HG03139 (cell line): ENCODE results near the gene IRX2.

Source experiments
- ATAC-seq: cut with Tn5 transposase; IDR thresholded peaks from one replicate; pipeline ENCODE4 v1.9.1; 2021; ENCODE audit not compliant: unreplicated experiment

IRX2 gene

DNA sequence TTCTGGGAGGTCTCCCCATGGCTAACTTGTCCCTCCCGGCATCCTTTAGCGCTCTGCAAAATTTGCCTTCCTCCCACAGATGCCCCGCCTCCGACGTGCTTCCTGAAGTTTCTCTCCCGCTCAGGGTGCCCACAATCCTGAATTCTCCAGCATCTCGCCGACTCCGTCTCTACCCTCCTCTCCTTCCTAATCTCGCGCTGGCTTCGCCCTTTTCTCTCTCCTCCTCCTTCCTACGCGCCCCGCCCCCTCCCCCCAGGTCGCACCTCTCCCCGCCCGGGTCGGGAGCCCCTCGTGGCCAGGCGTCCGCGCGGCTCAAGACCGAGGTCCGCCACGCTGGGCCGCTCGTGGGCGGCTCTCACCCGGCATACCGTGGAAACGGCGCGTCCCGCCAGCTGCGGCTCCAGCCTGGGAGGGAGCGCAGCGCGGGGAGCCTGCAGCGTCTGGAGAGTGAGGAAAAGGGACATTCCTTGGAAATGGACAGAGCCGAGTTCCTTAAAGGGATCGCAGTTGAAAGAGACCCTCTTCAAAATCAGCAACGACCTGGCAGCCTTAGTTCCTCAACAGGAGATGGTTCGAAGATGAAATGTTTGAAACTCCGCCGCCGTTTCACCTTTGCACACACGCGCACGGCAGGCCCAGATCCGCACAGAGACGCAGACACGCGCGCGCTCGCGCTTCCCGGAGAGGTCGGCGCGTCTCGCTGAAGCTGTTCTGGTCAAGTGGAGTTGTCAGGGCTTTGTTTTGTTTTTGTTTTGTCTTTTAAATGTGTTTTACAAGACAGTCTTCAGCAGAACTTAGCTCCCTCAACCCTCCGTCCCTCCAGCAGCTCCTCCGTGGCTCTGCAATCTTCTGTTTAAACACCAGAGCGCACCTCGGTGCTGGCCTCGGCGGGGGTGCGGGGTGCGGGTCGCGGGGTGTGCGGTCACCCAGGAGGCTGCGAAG lies 5.0 kb upstream of the IRX2 start:
- ATAC-seq, result no peak

GRCh38 chr5:2755681-2756171 lies 4.2 kb upstream of the IRX2 start:
- no peak for ATAC-seq

DNA sequence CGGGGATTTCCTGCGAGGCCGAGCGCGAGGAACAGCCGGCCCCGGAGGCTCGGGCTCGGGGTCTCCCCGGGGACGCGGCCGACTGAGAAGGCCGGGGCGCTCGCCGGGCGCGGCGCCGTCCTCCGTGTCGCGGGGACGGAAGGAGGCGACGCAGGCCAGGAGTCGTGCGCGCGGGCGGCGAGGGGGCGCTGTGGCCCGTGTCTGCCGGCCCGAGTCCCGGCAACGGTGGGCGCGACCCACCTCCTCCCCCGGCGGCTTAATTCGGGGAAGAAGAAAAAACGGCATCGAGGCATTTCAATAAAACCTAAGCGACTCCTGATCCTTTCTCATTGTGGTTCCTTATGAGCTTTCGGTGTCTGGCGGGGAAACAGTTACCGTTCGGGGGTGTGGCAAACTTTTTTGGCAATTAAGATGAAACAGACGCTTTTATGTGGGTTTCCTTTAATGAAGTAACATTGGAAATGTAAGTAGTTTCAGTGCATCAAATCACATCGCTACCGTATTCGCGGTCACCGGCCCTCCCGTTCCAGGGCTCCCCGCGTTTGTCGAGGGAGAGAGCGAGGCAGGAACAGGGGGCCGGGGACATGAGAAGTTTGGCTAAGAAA lies 3.7 kb upstream of the IRX2 start:
- no peak for ATAC-seq

- no peak for ATAC-seq
Measured at GRCh38 chr5:2754581-2755075, 3.2 kb upstream of the IRX2 start.

GRCh38 chr5:2753452-2754420 lies 2.3 kb upstream of the IRX2 start:
- no peak for ATAC-seq

GRCh38 chr5:2752821-2753439 lies 1.5 kb upstream of the IRX2 start:
- no peak for ATAC-seq

- no peak for ATAC-seq
Measured at GRCh38 chr5:2752059-2752820, 763 bp upstream of the IRX2 start.

- no peak for ATAC-seq
Measured at GRCh38 chr5:2750758-2751464, 566 bp downstream of the IRX2 start.

GRCh38 chr5:2750026-2750757 lies 1.3 kb downstream of the IRX2 start:
- no peak for ATAC-seq

- ATAC-seq, result no peak
Measured at GRCh38 chr5:2749514-2750025, 1.9 kb downstream of the IRX2 start.

DNA sequence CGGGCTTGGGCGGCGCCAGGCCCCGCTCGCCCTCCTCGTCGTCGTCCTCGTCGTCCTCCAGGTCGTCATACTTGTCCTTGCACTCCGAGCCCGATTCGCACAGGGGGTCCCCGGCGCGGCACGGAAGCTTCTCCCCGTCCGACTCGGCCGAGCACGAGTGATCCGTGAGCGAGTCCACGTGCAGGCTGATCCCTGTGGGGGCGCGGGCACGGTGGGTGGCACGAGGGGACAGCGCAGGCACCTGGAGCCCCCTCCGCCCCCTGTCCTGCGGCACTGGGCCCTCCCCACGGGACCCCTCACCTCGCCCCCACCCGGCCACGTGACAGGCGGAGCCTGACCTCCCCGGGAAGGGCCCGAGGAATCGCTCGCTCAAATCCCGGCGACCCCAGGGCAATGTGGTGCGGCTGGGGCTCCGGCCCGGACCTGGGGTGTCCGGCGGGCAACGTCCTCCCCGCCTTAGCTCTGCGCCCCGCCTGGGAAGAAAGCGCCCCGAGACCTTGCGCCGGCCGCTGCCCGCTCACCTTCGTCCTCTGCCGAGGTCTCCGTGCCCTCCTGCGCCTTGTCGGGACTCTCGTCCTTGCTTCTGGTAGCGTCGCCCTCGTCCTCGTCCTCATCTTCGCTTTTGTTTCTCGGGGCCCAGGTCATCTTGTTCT lies 2.5 kb downstream of the IRX2 start:
- ATAC-seq, result no peak

- no peak for ATAC-seq
Measured at GRCh38 chr5:2748179-2748860, 3.2 kb downstream of the IRX2 start.

DNA sequence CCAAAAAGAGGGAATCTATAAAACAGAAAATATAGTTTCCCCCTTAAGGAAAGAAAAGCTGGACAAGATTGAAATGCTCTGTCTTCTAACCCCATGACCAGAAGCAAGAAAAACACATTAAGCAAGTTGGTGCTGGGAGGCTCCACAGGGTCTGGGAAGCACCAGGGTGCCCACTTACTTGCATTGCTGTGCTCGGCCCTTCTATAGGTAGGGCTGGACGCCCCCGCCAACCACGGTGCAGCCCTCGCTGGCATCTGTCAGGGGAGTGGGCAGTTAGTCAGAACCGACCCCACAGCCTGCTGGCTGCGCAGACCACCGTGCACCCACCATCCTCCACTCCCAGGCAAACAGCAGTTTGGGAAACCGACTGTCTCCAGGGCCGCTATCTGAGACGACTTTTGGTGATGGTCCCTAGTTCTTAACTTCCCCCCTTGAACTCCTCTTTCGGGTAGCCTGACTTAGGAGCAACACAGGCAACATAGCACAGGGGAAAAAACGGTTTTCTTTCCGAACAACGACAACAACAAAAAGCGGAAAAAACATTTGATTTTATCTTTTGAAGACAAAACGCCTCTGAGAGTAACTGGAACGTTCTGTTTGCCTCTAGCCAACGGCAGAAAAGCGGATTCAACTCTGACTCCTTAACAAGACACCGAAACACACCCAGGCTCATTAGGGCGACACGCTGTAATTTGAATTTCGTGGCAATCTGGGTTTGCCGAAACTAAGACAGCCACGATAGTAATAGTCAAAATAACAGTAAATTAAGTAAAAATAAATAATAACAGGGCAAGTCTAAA lies 3.9 kb downstream of the IRX2 start:
- no peak for ATAC-seq

DNA sequence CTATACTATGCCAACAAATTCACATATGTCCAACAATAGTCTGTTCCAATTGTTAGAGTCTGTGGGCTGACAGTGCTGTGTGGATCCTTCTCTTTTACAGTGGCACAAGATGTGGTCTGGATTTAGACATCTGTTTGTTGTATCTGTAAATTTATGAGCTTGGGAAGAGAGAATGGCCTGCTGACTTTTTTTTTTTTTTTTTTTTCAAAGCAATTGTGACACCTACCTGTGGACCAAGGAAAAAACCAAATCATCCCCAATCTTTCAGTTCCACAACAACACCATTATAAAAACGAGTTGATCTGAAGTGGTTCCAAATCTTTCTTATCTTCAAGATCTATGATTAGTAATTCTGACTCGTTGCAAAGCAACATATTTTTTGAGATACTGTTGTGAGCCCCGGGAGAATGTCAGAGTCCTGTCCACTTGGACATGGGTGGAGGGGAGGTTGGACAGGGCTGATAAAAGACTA lies 4.9 kb downstream of the IRX2 start:
- ATAC-seq, result no peak

GRCh38 chr5:2744485-2744884 lies 7.0 kb downstream of the IRX2 start:
- no peak for ATAC-seq
